SK-N-SH (cell line): ENCODE measurements around the gene ARF1. TPM values are rescaled to one million over a fixed set of nuclear protein-coding genes. Genes with fewer than 3 reads are reported as not detected.

ENCODE experiments used
- CTCF ChIA-PET: fragments of 300-600, 350-600 bp; formaldehyde crosslinking; extraction: SDS; loops from one replicate; lab custom pipeline; 2021; lab: Yijun Ruan, JAX
- POLR2A ChIA-PET: fragments of 350-600 bp; sonication (Branson Sonifier 250); formaldehyde crosslinking; extraction: SDS; loops from one replicate; lab custom pipeline; 2020; ENCODE audit warnings: antibody characterized with exemption, inconsistent platforms; lab: Yijun Ruan, JAX
- DNase-seq: peaks from one replicate; pipeline ENCODE4 v3.0.0; 2012
- H2AFZ ChIP-seq: fragments of 200-600 bp; sonication (generic); 2 replicates; pipeline ENCODE4 v1.8.1; 2016; ENCODE audit warnings: antibody characterized with exemption, mild to moderate bottlenecking, low read depth
- H3F3A ChIP-seq: fragments of 200-600 bp; sonication (generic); replicated peaks from 2 replicates; pipeline ENCODE3; 2016; ENCODE audit warnings: antibody characterized with exemption, mild to moderate bottlenecking; ENCODE audit not compliant: insufficient read depth
- H3K27ac ChIP-seq, 2 experiments: fragments of 200-500 bp in 1 of 2; fragments of 200-600 bp in 1 of 2; sonication (Bioruptor generic) in 1 of 2; sonication (generic), shearing (Covaris generic) in 1 of 2; 2 replicates each; pipeline versions ENCODE4 v1.5.1 to v1.6.1; 2014 to 2016; ENCODE audit warnings: low read depth in 2 of 2, inconsistent platforms in 1 of 2, low read length in 1 of 2, mild to moderate bottlenecking in 1 of 2, mixed read lengths in 1 of 2
- H3K27me3 ChIP-seq: fragments of 200-600 bp; sonication (generic), shearing (Covaris generic); 2 replicates; pipeline ENCODE4 v1.6.1; 2016; ENCODE audit warnings: mixed run types; ENCODE audit not compliant: insufficient read depth
- H3K36me3 ChIP-seq, 2 experiments: fragments of 200-500 bp in 1 of 2; fragments of 200-600 bp in 1 of 2; sonication (Bioruptor generic) in 1 of 2; sonication (generic) in 1 of 2; replicated peaks in 1 of 2; 2 replicates each; pipeline versions ENCODE3 to v1.5.1; 2014 to 2016; ENCODE audit warnings: low read length in 1 of 2, mild to moderate bottlenecking in 1 of 2; ENCODE audit not compliant: insufficient read depth in 2 of 2, control insufficient read depth in 1 of 2
- H3K4me1 ChIP-seq, 2 experiments: fragments of 200-500 bp in 1 of 2; fragments of 200-600 bp in 1 of 2; sonication (Bioruptor generic) in 1 of 2; sonication (generic), shearing (Covaris generic) in 1 of 2; 2 replicates each; pipeline versions ENCODE4 v1.5.1 to v1.6.1; 2014 to 2016; ENCODE audit warnings: low read depth in 1 of 2, low read length in 1 of 2, mixed run types in 1 of 2; ENCODE audit not compliant: insufficient read depth in 2 of 2, control insufficient read depth in 1 of 2
- H3K4me2 ChIP-seq: fragments of 200-600 bp; sonication (generic), shearing (Covaris generic); 2 replicates; pipeline ENCODE4 v1.6.1; 2017; ENCODE audit warnings: mixed run types
- H3K4me3 ChIP-seq, 2 experiments: fragments of 200-500 bp in 1 of 2; fragments of 200-600 bp in 1 of 2; sonication (Bioruptor generic) in 1 of 2; sonication (generic), shearing (Covaris generic) in 1 of 2; 2 replicates each; pipeline versions ENCODE4 v1.5.1 to v1.8.1; 2014 to 2016; ENCODE audit warnings: low read depth in 2 of 2, inconsistent platforms in 1 of 2, low read length in 1 of 2, mild to moderate bottlenecking in 1 of 2, mixed read lengths in 1 of 2, moderate library complexity in 1 of 2
- H3K79me2 ChIP-seq: fragments of 200-600 bp; sonication (generic); 2 replicates; pipeline ENCODE4 v1.8.1; 2017; ENCODE audit warnings: mild to moderate bottlenecking; ENCODE audit not compliant: insufficient read depth
- H3K9ac ChIP-seq: fragments of 200-600 bp; sonication (generic); 2 replicates; pipeline ENCODE4 v1.6.1; 2017; ENCODE audit warnings: mixed run types
- H3K9me2 ChIP-seq: fragments of 200-600 bp; sonication (generic); 2 replicates; pipeline ENCODE4 v1.6.1; 2017; ENCODE audit warnings: mixed run types
- H3K9me3 ChIP-seq: fragments of 200-600 bp; sonication (generic); 2 replicates; pipeline ENCODE4 v1.6.1; 2017; ENCODE audit warnings: mixed run types, mild to moderate bottlenecking, moderate library complexity
- H4K20me1 ChIP-seq: fragments of 200-600 bp; sonication (generic); 2 replicates; pipeline ENCODE4 v1.6.1; 2017; ENCODE audit warnings: mild to moderate bottlenecking, mixed run types; ENCODE audit not compliant: insufficient read depth
- CHD2 ChIP-seq: fragments of 150-350 bp; IDR thresholded peaks from 2 replicates; pipeline ENCODE4 v1.6.1; 2018; ENCODE audit warnings: low read length; ENCODE audit not compliant: partially characterized antibody
- CTCF ChIP-seq: fragments of 200-600 bp; sonication (generic); IDR thresholded peaks from 2 replicates; pipeline ENCODE4 v1.6.1; 2017; ENCODE audit warnings: antibody characterized with exemption, mild to moderate bottlenecking, moderate library complexity
- ELF1 ChIP-seq: IDR thresholded peaks from 2 replicates; pipeline ENCODE4 v1.4.0; 2012
- EP300 ChIP-seq, 2 experiments: IDR thresholded peaks; 2 replicates each; pipeline versions ENCODE4 v1.4.0 to v1.6.1; 2012; ENCODE audit warnings: borderline replicate concordance in 1 of 2, low read depth in 1 of 2, low read length in 1 of 2
- EZH2phosphoT487 ChIP-seq: fragments of 200-600 bp; sonication (generic); IDR thresholded peaks from 2 replicates; pipeline ENCODE4 v1.6.1; 2017; ENCODE audit warnings: low read depth, mixed run types, mild to moderate bottlenecking, antibody characterized with exemption, moderate library complexity, borderline replicate concordance
- FOSL2 ChIP-seq: IDR thresholded peaks from 2 replicates; pipeline ENCODE4 v1.4.0; 2012; ENCODE audit warnings: low read depth, mild to moderate bottlenecking, moderate library complexity, borderline replicate concordance
- FOXJ3 ChIP-seq: sonication (generic); formaldehyde crosslinking; IDR thresholded peaks from 2 replicates; pipeline ENCODE4 v1.5.1; 2020; ENCODE audit warnings: mild to moderate bottlenecking, missing genetic modification reagents
- FOXM1 ChIP-seq: IDR thresholded peaks from 2 replicates; pipeline ENCODE4 v1.4.0; 2012; ENCODE audit warnings: low read depth, mild to moderate bottlenecking
- GATA2 ChIP-seq: sonication (generic); formaldehyde crosslinking; IDR thresholded peaks from 2 replicates; pipeline ENCODE4 v1.5.0; 2020; ENCODE audit warnings: mild to moderate bottlenecking, missing genetic modification reagents
- JUND ChIP-seq: IDR thresholded peaks from 2 replicates; pipeline ENCODE4 v1.4.0; 2012
- MAX ChIP-seq: IDR thresholded peaks from 2 replicates; pipeline ENCODE4 v1.4.0; 2012; ENCODE audit warnings: low read depth
- NFIC ChIP-seq: IDR thresholded peaks from 2 replicates; pipeline ENCODE4 v1.4.0; 2012; ENCODE audit warnings: borderline replicate concordance
- NRF1 ChIP-seq: IDR thresholded peaks from 2 replicates; pipeline ENCODE4 v1.6.1; 2012; ENCODE audit warnings: low read depth, mild to moderate bottlenecking, low read length
- POLR2AphosphoS5 ChIP-seq: IDR thresholded peaks from 2 replicates; pipeline ENCODE4 v1.6.1; 2012; ENCODE audit warnings: low read depth, low read length
- RAD21 ChIP-seq: IDR thresholded peaks from 2 replicates; pipeline ENCODE4 v1.6.1; 2012; ENCODE audit warnings: mild to moderate bottlenecking, low read length
- RXRA ChIP-seq: IDR thresholded peaks from 2 replicates; pipeline ENCODE4 v1.4.0; 2012; ENCODE audit warnings: low read depth, mild to moderate bottlenecking, borderline replicate concordance
- SIN3A ChIP-seq: IDR thresholded peaks from 2 replicates; pipeline ENCODE4 v1.6.1; 2012; ENCODE audit warnings: low read depth, mild to moderate bottlenecking, low read length, moderate library complexity, borderline replicate concordance
- SMC3 ChIP-seq: IDR thresholded peaks from 2 replicates; pipeline ENCODE4 v1.6.1; 2012; ENCODE audit warnings: low read depth, low read length, improper control_type of control experiment
- TCF12 ChIP-seq: IDR thresholded peaks from 2 replicates; pipeline ENCODE4 v1.4.0; 2012
- TEAD4 ChIP-seq: IDR thresholded peaks from 2 replicates; pipeline ENCODE4 v1.4.0; 2012; ENCODE audit warnings: mild to moderate bottlenecking, borderline replicate concordance; ENCODE audit not compliant: insufficient read depth
- USF1 ChIP-seq: IDR thresholded peaks from 2 replicates; pipeline ENCODE4 v1.4.0; 2012; ENCODE audit warnings: low read depth, borderline replicate concordance
- USF2 ChIP-seq: fragments of 150-350 bp; IDR thresholded peaks from 2 replicates; pipeline ENCODE4 v1.6.1; 2017; ENCODE audit warnings: antibody characterized with exemption, low read length, low read depth, borderline replicate concordance
- YY1 ChIP-seq: IDR thresholded peaks from 2 replicates; pipeline ENCODE4 v1.4.0; 2012; ENCODE audit warnings: low read depth, mild to moderate bottlenecking
- WGBS: methylation state at CpG from one replicate; pipeline ENCODE4 v1.1.6; 2017; ENCODE audit warnings: low lambda C conversion rate; 5-methylcytosine and 5-hydroxymethylcytosine counted together
- polyA plus RNA-seq, 3 experiments: library from polyadenylated mRNA; depleted of rRNA; stranded (reverse); fragments of >200 nt; gene quantifications; 2 replicates each; pipeline ENCODE4 v1.2.3, GENCODE V29; 2012

ARF1 gene
- polyA plus RNA-seq, 1 of the 3 experiments (the other 2 are of a cell fraction), result 713 TPM

- TF ChIP-seq GATA2 (CRISPR knock-in tag) (no peak), TCF12 (no peak), NRF1 (no peak), USF2 (no peak), RAD21 (no peak), NFIC (no peak), RXRA (no peak), SIN3A (no peak), EZH2phosphoT487 (no peak), CHD2 (no peak), FOXJ3 (CRISPR knock-in tag) (no peak), SMC3 (no peak), FOXM1 (no peak)
- Histone ChIP-seq H2AFZ (no peak overlapping the region), H3K4me2 (no peak overlapping the region), H3K36me3 (no peaks in the 10 kb centered on the region), H4K20me1 (no peaks in the 10 kb centered on the region), H3K9me3 (no peaks in the 10 kb centered on the region), H3K9ac (no peak overlapping the region), H3K27ac (no peak overlapping the region), H3K4me1 (peaks cover 0 to 3% of the 10 kb centered on the region in 2 experiments; a peak in 2 of 4 replicates), H3K9me2 (no peaks in the 10 kb centered on the region), H3K79me2 (no peaks in the 10 kb centered on the region), H3K4me3 (no peak overlapping the region), H3F3A (no peaks in the 10 kb centered on the region), H3K27me3 (peaks cover 37% of the 10 kb centered on the region; the same call in 1 of the 2 replicates)
- WGBS, result 38% methylated on average over 2 of the region's 4 CpGs
- DNase-seq, result no peak
- ChIA-PET POLR2A (no interaction called here), CTCF (no interaction called here)
Measured at GRCh38 chr1:228062812-228063211, 19.7 kb upstream of the ARF1 start.

- CTCF ChIA-PET, result no interaction called here
- H4K20me1 ChIP-seq, result no peaks in the 10 kb centered on the region
Measured at GRCh38 chr1:228063251-228064191, 19.0 kb upstream of the ARF1 start.

More at GRCh38 chr1:228063251-228064191, 19.0 kb upstream of the ARF1 start:
- Histone ChIP-seq H3K9me3 (no peaks in the 10 kb centered on the region), H3K4me2 (no peak overlapping the region), H3F3A (no peaks in the 10 kb centered on the region), H3K27ac (no peak overlapping the region), H2AFZ (no peak overlapping the region), H3K4me1 (peaks cover 0 to 3% of the 10 kb centered on the region in 2 experiments; a peak in 2 of 4 replicates), H3K27me3 (peaks cover 37% of the 10 kb centered on the region; the same call in 1 of the 2 replicates), H3K9me2 (no peaks in the 10 kb centered on the region), H3K4me3 (no peak overlapping the region), H3K79me2 (no peaks in the 10 kb centered on the region), H3K9ac (no peak overlapping the region)
- no peak for DNase-seq
- WGBS, result 70% methylated on average over 8 of the region's 15 CpGs
- POLR2A ChIA-PET, result no interaction called here
- no peak for TF ChIP-seq TEAD4
- TF ChIP-seq GATA2 (CRISPR knock-in tag), result no peak
- TF ChIP-seq RXRA, result no peak
- no peak for TF ChIP-seq ELF1
- TF ChIP-seq RAD21, result no peak
- TF ChIP-seq MAX, result no peak
- TF ChIP-seq FOSL2, result no peak
- TF ChIP-seq USF1, result no peak
- no peak for TF ChIP-seq TCF12
- TF ChIP-seq SMC3, result no peak
- no peak for TF ChIP-seq JUND
- no peak for TF ChIP-seq SIN3A
- TF ChIP-seq CHD2, result no peak
- no peak for TF ChIP-seq FOXJ3 (CRISPR knock-in tag)
- no peak for TF ChIP-seq POLR2AphosphoS5
- TF ChIP-seq CTCF, result no peak
- TF ChIP-seq YY1, result no peak
- no peak for TF ChIP-seq EP300 (IDR thresholded peaks at IDR 0.05; ENCODE audit: borderline replicate concordance in 1 of 2, low read depth in 1 of 2, low read length in 1 of 2)
- TF ChIP-seq, all 33 proteins: peak for 0
- no peaks in the 10 kb centered on the region for H3K36me3 ChIP-seq
